HG02885 (cell line): Measurements from ENCODE around the gene RAB9A.
"Not testable (repeated sequence)": the region's sequence is repeated elsewhere in the genome, so short reads cannot be mapped to it uniquely, and the experiment has no call there.

Experiments
- ATAC-seq: cut with Tn5 transposase; IDR thresholded peaks from one replicate; pipeline ENCODE4 v1.9.1; 2021; ENCODE audit warnings: mild to moderate bottlenecking; ENCODE audit not compliant: unreplicated experiment, poor library complexity

Gene RAB9A, protein sequence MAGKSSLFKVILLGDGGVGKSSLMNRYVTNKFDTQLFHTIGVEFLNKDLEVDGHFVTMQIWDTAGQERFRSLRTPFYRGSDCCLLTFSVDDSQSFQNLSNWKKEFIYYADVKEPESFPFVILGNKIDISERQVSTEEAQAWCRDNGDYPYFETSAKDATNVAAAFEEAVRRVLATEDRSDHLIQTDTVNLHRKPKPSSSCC

DNA sequence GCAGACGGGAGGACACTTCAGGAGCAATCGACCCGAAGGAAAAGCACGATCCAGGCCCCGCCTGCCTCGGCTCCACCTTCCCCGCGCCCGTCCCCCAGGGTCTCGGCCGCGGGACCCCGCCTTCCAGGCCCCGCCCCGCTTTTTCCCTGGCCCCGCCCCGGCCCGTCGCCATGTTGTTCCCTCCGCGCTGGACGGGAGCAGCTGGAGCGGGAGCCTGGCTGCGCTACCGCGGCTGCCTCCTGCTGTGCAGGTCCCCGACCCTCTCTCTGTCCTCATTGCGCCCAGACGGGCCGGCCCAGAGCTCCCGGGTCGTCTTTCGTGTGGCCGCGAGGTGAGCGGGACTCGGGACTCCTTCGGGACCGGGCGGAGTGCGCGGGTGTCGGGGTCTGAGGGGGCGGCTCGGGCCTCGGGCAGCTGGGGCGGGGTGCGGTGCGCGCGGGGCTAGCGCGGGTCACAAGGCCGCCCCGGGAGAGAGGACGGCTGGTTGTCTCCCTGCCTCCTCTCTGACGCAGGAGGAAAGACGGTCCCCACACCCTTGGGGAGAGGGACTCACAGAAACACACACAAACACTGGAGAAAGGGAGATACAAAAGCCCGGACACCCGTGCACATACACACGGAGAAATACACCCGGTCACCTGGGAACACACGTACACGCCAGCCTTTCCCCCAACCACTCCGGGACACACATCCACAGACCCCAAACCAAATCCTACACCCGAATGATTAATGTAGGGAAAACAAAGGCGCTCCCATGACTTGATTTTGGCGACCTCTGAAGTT lies at the start of gene RAB9A:
Gene RAB9A, plus strand, starts transcription at position 171 of the 783 bp plus-strand sequence. CDS start 19,619 bp downstream, outside the sequence.
- ATAC-seq, result peak; percentile 83

DNA sequence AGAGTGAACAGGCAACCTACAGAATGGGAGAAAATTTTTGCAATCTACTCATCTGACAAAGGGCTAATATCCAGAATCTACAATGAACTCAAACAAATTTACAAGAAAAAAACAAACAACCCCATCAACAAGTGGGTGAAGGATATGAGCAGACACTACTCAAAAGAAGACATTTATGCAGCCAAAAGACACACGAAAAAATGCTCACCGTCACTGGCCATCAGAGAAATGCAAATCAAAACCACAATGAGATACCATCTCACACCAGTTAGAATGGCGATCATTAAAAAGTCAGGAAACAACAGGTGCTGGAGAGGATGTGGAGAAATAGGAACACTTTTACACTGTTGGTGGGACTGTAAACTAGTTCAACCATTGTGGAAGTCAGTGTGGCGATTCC lies 47.2 kb upstream of the RAB9A start:
- ATAC-seq, result not testable (repeated sequence)

DNA sequence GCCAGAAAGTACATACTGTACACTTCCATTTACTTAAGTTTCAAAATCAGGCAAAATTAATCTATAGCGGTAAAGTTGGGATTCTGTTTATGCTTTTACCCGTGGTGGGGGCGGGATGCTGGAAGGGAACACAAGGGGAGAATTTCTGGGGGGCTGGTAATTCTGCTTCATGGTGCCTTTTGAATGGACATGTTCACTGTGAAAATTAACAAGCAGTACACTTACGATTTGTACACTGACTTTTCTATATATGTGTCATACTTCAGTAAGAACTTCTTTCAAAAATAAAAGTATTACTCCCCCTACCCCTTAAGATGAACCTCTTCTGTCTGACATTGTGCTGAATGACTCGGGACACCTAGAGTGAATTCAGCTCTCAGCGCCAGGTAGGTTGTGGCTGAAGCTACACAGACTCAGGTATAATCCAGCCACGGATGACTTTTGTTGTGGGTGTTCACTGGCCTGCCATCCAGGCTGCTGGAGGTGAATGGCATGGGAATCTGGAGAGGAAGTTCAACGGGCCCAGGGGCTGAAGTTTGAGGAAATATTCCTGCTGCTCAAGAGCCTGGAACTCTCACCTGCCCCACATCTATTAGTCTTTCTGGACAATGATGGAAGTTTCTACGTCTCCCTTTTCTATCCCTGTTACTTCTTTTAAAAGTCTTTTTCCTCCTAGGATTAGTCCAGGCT lies 43.3 kb upstream of the RAB9A start:
- ATAC-seq, result no peak

DNA sequence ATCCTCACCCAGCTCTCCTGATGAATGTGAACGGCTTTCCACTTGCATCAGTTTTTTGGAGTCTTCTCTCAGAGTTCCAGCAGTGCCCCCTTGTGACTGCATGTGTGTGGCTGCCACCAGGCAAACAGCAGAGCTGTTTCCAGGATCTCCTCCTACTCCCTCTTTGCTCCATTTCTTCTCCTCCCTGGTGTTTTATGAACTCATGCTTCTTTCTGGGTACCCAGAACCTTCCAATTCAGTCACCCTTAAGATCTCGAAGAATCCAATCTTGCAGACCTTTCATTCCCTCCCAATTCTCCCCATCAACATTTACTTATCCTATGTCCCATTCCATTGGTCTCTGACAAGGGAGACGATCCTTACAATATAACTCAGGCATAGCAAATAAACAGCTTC lies 42.8 kb upstream of the RAB9A start:
- no peak for ATAC-seq

DNA sequence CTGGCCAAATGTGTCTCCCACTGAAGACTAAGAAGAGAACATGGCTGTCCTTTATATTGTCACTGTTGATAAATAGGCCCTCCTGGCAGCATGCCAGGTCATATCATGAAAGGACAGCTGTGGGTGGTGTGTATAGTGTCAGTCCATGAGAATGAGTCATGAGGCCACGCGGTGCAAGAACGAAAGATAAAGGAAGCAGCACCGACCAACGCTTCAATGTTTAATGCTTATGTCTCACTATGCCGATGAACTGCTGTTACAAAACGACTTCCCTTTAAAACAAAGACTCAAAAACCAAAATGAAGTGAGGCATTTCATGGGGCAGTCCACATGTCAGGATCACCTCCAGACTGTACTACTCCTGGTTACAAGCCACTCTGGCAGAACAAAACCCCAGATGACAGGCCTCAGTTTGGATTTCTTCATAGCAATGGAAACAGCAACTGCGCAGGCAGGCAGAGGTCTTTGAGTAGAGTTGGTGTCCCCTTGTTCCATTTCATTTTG lies 41.2 kb upstream of the RAB9A start:
- ATAC-seq, result no peak

DNA sequence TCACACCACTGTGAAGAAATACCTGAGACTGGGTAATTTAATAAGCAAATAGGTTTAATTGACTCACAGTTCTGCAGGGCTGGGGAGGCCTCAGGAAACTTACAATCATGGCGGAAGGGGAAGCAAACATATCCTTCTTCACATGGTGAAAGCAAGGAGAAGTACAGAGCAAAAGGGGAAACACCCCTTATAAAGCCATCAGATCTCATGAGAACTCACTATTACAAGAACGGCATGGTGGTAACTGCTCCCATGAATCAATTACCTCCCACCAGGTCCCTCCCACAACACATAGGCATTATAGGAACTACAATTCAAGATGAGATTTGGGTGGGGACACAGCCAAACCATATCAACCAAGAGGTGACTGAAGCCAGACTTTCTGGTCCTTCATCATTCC lies 40.6 kb upstream of the RAB9A start:
- ATAC-seq, result not testable (repeated sequence)

DNA sequence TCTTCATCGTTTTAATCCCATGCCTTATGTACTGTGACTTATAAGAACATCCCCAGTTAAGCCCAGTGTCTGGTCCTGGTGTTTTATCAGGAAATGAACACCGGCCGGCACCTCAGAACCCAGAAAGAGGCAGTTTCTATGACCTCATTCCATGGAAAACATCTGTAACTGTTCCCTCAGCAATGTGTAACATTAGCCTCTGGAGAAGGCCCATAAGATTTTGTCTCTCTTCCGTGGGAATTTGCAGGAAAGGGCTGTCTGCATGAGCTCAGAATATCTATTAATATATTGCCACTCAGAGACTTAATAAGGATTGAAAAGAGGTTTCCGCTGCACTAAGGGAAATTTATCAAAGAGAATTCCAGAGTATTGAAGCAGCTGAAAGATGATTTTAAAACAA lies 39.1 kb upstream of the RAB9A start:
- ATAC-seq, result no peak

DNA sequence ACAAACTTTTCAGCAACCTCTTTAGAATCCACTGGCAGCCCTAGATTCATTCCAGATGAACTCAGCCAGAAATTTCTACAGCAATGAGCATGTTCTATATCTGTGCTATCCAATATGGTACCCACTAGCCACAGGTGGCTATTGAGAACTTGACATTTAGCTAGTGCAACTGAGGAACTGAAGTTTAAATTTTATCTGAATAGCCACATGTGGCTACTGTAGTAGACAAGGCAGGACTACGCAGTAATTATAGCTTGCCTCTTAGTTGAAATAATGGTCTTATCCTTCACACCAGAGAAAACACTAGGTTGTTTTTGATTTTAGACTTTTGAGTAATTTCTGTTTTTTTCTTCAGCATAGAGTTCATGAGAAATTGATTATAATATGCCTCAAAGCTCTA lies 38.6 kb upstream of the RAB9A start:
- no peak for ATAC-seq

DNA sequence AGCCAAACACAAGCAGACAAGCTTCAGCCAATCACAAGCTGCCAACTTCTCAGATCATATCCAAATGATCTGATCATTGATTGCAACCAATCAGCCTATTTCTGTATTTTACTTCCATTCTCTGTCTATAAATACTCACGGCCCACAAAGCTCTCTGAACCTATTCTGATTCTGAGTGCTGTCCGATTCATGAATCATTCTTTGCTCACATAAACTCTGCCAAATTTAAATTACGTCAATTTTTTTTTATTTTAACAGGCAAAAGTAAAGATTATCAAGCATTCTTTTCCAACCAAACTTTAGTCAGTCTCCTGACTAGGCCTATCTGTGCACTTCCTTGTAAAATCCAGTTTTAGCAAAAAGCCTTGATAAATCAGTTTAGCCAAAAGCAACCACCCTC lies 37.8 kb upstream of the RAB9A start:
- ATAC-seq, result no peak

DNA sequence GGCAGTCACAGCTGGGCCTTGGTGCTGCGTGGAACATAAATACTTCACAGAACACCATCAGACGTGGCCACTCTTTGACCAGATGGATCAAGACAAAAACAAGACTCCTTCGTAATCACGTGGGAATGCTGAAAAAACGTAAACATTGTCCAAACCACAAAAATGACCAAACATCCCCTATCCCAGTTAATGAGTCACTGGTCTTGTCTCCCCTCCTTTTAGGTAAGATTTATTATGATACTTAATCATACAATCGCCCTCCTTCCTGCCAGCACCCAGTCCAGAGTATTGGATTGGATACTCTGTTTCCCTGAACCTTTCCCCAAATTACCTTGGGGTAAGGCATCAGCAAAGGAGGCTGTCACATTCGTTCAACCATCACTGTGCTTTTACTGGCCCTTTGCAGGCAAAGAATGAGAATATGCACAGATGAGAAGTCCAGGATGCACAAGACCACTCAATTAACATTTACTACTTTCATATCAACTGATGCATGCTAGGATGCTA lies 36.6 kb upstream of the RAB9A start:
- ATAC-seq, result no peak

DNA sequence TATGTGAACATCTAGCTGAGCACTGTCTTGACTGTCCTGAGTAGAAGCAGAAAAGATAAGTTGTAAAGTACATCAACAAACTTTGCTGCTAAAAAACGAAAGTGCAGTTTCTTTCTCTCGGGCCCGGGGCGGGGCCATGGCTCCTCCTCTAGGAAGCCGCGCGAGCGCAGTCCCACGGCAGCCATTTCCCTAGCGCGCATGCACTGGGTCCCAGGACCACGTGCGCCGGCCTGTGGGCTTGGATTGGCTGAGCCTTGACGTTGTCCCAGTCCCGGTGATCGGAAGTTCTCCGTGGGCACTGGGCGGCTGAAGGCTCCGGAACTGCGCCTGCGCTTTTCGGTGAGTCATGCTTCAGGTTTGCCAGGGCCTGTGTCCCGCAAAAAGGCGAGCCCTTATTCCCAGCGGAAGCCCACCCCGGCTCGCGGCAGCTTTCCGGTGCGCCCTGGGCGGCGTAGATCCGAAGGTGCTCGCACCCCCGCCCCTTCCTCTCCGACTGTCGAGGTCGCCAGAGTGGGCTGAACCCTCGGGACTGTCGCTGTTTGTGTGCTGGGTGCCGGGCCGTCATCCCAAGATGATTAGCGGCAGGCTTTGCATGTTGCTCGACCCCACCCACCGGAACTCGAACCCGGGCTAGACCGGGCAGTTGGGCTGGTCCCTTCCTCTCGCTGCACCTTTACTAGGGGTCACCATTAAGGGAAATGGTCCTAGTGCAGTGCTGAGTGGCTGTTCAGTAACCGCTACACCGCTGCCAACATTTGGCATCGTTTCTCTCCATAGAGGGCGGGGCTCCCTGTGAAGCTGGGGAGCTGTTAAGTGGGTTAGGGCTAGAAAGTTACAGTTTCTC lies 35.9 kb upstream of the RAB9A start, which contains the start of gene TCEANC:
Gene TCEANC, plus strand, starts transcription at position 292 of the 844 bp plus-strand sequence. CDS start 9,368 bp downstream, outside the sequence.
- ATAC-seq, result peak; percentile 97

DNA sequence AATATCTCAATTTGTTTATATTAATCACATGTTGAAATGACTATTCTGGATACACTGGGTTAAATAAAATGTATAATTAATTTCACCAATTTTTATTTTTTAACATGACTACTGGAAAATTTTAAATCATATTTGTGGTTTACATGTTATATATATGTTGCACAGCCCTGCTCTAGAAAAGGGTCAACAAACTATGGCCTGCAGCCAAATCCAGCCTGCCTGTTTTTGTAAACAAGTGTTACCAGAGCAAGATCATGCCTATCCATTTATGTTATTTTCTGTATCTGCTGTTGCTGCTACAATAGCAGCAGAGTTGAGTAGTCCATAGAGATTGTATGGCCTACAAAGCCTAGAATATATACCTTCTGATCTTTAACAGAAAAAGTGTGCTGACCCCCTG lies 34.8 kb upstream of the RAB9A start:
- no peak for ATAC-seq

DNA sequence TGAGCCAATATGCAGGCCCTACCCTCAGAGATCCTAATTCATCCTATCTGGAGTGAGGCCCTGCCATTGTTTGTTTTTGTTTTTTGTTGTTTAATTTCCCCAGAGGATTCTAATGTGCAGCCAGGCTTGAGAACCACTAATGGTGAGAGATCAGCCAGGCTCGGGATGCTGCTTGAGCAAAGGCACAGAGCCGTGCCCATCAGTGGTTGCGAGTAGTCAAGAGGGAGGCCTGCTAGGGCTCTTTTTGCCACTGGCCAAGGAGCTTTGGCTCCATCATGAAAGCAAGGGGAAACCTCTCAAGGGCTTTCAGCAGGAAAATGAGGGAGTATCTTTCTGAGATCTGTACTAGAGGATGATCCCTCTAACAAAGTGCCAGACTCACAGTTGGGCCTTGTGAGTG lies 33.3 kb upstream of the RAB9A start:
- ATAC-seq, result no peak

DNA sequence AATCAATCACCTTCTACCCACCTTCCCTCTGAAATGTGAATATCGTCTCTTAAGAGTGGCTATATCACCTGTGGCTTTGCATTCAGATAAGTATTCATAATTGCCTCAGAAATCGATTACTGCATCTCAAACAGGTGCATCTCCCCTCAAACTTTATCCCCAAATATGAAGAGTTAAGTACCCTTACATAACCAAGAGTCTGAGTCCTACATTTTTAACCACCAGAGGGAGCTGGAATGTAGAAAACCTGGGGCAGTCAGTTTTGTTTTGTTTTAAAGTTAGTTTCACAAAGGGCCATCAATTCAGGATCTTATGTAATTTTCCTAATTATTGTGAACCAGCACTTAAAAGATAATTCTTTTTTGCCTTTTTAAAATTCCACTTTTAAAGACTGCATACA lies 30.3 kb upstream of the RAB9A start:
- no peak for ATAC-seq

DNA sequence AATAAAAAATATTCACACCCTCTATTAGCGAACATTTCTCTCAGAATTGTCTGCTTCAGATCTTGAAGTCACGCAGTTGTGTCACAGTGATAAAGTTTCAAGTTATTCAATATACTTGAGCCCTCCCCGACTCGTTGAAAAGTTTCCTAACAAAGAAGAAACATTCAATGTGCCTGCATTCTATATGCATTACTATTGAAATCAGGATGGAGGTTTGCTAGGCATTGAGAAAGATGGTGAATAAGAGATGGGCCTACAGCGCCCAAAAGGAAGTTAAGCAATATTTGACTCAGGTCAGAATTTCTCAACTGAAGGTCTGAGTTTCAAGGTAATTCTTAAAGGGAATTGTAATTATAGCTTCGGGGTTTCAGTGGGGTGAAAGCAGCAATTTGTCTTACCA lies 29.9 kb upstream of the RAB9A start:
- no peak for ATAC-seq

DNA sequence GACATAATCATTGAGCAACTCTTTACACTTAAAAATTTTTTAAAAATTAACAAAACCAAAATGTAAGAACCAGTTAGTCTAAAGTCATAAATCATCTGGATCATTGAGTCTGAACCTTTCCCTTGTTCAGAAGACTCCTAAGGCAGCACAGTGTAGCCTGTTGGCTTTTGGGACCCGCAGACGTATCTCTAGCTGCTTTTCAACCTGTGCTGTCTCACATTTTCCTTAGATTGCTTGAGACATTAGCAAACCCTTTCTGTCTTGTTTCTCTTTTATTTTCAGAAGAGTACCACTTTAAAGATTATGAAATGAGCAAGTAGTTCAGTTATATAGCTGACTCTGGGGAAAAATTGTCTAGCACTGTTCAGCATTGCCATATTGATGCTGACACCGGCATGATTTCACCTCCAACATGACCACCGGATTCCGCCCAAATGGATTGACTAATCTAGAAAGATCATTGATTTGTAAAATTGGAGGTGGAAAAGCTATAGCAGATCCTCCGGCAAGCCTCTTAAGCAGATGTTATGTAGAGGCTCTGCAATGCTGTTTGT lies 27.1 kb upstream of the RAB9A start:
- peak; percentile 33 for ATAC-seq

DNA sequence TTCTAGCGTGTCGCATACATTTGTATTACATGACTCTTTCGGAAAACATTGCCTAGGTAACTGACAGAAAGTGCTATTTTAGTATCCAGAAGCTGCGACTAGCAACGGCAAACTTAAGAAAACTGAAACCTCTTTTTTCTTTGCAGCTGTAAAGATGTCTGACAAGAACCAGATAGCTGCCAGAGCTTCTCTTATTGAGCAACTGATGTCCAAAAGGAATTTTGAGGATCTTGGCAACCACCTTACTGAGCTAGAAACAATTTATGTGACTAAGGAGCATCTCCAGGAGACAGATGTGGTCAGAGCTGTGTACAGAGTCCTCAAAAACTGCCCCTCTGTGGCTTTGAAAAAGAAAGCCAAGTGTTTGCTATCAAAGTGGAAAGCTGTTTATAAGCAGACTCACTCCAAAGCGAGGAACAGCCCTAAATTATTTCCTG lies 26.6 kb upstream of the RAB9A start:
- ATAC-seq, result peak; percentile 59

DNA sequence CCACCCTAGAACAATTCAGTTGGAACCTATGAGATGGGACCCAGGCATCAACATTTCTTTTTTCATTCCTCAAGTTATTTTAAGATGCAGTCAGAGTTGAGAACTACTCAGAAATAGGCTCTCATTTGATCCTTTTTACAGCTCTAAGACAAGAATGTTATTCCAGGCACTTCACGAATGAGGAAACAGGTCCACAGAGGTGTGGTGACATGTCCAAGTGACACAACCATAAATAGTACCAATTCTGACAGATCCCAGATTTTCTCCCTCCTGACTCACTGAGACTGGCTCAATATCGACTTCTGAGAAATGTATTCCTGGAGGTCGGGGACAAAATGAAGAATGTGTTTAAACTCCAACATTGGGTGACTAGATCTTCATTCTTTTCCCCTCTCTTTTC lies 24.9 kb upstream of the RAB9A start:
- no peak for ATAC-seq

DNA sequence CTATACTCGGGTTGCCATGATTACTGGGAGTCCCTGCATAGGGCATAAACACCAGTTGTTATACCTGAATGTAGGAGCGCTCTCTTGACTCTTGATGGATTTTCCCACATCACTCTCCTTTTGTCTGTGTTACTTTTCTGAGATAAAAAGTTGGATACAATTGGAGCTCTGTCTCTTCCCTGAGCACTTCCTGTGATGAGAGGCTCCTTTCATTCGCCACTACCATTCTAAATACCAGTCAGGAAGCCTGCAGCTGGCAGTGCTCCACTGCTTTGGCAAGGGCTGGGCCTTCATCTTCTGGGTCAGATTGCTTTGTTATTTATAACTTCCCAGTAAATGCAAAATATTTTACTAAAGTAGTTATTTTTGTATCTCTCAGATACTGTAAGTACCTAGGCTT lies 22.1 kb upstream of the RAB9A start:
- ATAC-seq, result no peak

DNA sequence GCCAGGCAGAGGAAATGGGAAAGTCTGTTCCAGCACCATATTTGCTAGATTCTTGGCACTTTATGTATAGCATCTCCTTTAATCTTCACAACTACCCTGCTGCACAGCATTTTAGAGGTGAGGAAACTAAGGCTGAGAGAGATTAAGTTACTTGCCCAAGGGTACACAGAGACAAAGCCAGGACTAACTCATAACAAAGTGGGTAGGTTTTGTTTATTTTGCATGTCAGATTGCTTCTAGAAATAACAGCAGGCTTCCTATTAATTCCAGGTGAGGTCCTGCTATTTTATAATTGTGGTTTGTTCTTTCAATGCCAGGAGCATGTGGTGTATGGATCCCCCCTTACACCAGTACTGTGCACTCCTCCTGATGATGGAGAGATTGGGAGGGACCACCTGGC lies 21.0 kb upstream of the RAB9A start:
- ATAC-seq, result no peak
